Psoas muscle (tissue), 8 donors: ENCODE results near the gene AQR. TPM values are rescaled to one million over a fixed set of nuclear protein-coding genes. Genes with fewer than 3 reads are reported as not detected.
A peak's percentile ranks its signal among the peaks of the same experiment; 100 is the strongest.

Experiments
- ATAC-seq, 4 donors: fragments of 200-7000 bp; cut with Tn5 transposase; one replicate each; pipeline ENCODE4 v1.9.1; 2020; ENCODE audit warnings: moderate library complexity in 3 of 4, mild to moderate bottlenecking in 2 of 4
- DNase-seq, 2 donors: peaks; one replicate each; pipeline ENCODE4 v3.0.0-alpha.2; 2020
- H3K27ac ChIP-seq: fragments of 200-600 bp; one replicate; pipeline ENCODE4 v1.8.0; 2022
- H3K27me3 ChIP-seq, 3 donors: fragments of 200-600 bp in 1 of 3; one replicate each; pipeline versions ENCODE4 v1.6.1 to v1.8.0; 2013 to 2022; ENCODE audit warnings: low read length in 2 of 3, mild to moderate bottlenecking in 2 of 3, moderate library complexity in 1 of 3; ENCODE audit not compliant: insufficient read depth in 3 of 3
- H3K36me3 ChIP-seq, 2 donors: fragments of 200-600 bp in 1 of 2; one replicate each; pipeline versions ENCODE4 v1.6.1 to v1.8.0; 2013 to 2022; ENCODE audit warnings: low read depth in 1 of 2, mild to moderate bottlenecking in 1 of 2, moderate library complexity in 1 of 2; ENCODE audit not compliant: insufficient read depth in 1 of 2
- H3K4me1 ChIP-seq: fragments of 200-600 bp; one replicate; pipeline ENCODE4 v1.8.0; 2022
- H3K4me3 ChIP-seq: fragments of 200-600 bp; one replicate; pipeline ENCODE4 v1.8.0; 2022; ENCODE audit warnings: mild to moderate bottlenecking
- H3K9me3 ChIP-seq: fragments of 200-600 bp; one replicate; pipeline ENCODE4 v1.8.0; 2022
- CTCF ChIP-seq: fragments of 200-600 bp; IDR thresholded peaks from one replicate; pipeline ENCODE4 v1.8.0; 2022; ENCODE audit warnings: antibody characterized with exemption
- WGBS, 3 donors: extraction: QIAGEN DNeasy Blood & Tissue Kit; methylation state at CpG; one replicate each; pipeline versions ENCODE4 v1.1.6 to v1.1.7; 2013; 5-methylcytosine and 5-hydroxymethylcytosine counted together
- intact Hi-C, 2 donors: fragments of 100-400 bp; cut with DNase I; formaldehyde crosslinking; loops; one replicate each; pipeline versions ENCODE4 v1.11.0 to v1.14.2; 2022
- polyA plus RNA-seq, 3 donors: library from polyadenylated mRNA; stranded (reverse); fragments of 200-250 nt; gene quantifications; one replicate each; pipeline ENCODE4 v1.2.3, GENCODE V29; 2013
- total RNA-seq, 4 donors: library from RNA; stranded (reverse); fragmentation: NEBNext Ultra II Directional in 2 of 4; extraction: Animal tissue kit (Norgen Biotek cat#: 25700) in 2 of 4; gene quantifications; one replicate each; pipeline versions ENCODE4 v1.2.1 to v1.2.4, GENCODE V29; 2021 to 2023
- donor health status: healthy with polysubstance abuse.
- donor health status: DM: no; HTN: no; CAD: no; lungs with moderate emphysema.
- donor health status: Bipolar disorder and iron deficiency.
- donor health status: healthy.
- donor health status: DM: yes; HTN: yes; CAD: no.
- donor health status: DM: no; HTN: no; CAD: no.
- donor health status: DM: no; HTN: no; CAD: no.
- donor health status: DM: yes; HTN: yes; CAD: no.

The AQR gene
- total and polyA plus RNA-seq, 7 donors: 3.4 to 12.2 (median 8.4) TPM

DNA sequence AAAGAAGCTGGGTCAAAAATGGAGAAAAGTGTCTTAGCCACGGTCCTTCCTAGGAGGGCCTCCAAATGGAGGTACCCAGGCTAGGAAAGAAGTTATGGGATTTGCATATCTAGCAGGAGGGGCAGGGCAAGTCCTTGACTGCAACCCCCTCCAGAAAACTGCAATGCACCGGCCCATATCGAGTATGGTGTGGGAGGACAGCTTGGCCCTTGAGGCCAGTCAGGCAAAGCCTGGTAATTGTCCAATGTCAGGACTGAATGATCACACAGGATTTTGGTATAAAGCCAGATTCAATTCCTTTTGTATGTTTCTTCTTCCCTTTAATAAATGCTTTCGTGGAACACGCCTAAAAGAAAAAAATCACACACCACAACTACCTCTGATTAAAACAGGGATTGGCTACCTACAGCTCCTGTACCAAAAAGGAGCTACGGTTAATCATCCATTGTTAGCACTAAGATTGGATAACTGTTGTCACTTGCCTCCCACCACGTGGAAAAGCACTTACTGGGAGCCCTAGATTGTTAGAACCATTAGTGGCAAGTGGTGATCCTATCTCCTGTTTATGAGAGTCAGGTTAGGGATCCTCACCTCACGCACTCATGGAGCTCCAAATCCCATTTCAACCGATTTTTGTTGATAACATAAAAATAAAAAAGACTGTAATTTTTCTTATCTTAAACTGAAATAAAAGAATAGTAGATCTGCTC, 17.4 kb upstream of the AQR start:
- no peaks in the 10 kb centered on the region for H3K27me3 ChIP-seq
- no peak for ATAC-seq
- no peak for TF ChIP-seq CTCF
- H3K27ac ChIP-seq: peak overlapping the region; percentile 98
- H3K4me3 ChIP-seq: peak overlapping the region; percentile 90
- intact Hi-C loops: no loop called here
- no peaks in the 10 kb centered on the region for H3K9me3 ChIP-seq
- WGBS, 3 donors: 22 to 28% (median 27%) methylated on average over 9 of the region's 9 CpGs
- peaks cover 37% of the 10 kb centered on the region for H3K4me1 ChIP-seq
- peaks cover 4 to 38% of the 10 kb centered on the region in 2 donors for H3K36me3 ChIP-seq
- no peak for DNase-seq

GRCh38 chr15:34986326-34986725, 16.8 kb upstream of the AQR start:
- Histone ChIP-seq H3K9me3 (no peaks in the 10 kb centered on the region), H3K27me3 (no peaks in the 10 kb centered on the region), H3K36me3 (peaks cover 9 to 43% of the 10 kb centered on the region in 2 donors), H3K4me1 (peaks cover 37% of the 10 kb centered on the region), H3K27ac (peak overlapping the region; percentile 98), H3K4me3 (peak overlapping the region; percentile 90)
- ATAC-seq (no peak), DNase-seq (no peak)
- intact Hi-C loops: no loop called here
- 74 to 93% (median 77%) methylated on average over 1 of the region's 1 CpG for WGBS, 3 donors
- TF ChIP-seq CTCF: no peak

DNA sequence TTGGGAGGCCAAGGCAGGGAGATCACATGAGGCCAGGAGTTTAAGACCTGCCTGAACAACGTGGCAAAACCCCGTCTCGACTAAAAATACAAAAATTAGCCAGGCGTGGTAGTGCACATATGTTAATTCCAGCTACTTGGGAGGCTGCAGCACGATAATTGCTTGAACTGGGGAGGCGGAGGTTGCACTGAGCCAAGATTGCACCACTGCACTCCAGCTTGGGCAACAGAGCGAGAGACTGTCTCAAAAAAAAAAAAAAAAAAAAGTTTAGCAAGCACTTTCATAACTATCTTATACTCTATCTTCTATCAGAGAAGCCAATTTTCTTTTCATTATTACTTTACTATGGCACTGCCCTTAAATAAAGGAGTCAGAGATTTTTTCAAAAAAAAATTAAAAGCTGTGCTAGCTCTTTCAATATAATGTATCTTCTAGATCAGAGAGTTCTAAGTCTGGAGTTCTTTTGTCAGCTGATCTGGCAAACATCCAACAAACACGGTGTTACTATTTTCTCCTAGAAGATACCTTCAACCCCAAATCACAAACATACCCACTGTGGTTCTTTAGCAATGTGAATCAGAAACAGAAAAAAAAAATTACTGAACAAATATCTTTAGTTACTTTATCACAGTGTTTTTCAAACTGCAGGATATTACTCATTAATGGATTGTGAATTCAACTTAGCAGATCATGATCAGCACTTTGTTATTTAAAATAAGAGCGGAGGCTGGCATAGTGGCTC, 15.5 kb upstream of the AQR start:
- H3K27me3 ChIP-seq: no peaks in the 10 kb centered on the region
- ATAC-seq (peak in 2 of 4 donors; percentile 20 to 23), DNase-seq (peak; percentile 41 to 65)
- peaks cover 9 to 43% of the 10 kb centered on the region in 2 donors for H3K36me3 ChIP-seq
- intact Hi-C loops: no loop called here
- 59 to 74% (median 66%) methylated on average over 9 of the region's 9 CpGs for WGBS, 3 donors
- H3K27ac ChIP-seq: peak overlapping the region; percentile 59
- peaks cover 37% of the 10 kb centered on the region for H3K4me1 ChIP-seq
- H3K4me3 ChIP-seq: peak overlapping the region; percentile 90
- no peak for TF ChIP-seq CTCF
- H3K9me3 ChIP-seq: no peaks in the 10 kb centered on the region

DNA sequence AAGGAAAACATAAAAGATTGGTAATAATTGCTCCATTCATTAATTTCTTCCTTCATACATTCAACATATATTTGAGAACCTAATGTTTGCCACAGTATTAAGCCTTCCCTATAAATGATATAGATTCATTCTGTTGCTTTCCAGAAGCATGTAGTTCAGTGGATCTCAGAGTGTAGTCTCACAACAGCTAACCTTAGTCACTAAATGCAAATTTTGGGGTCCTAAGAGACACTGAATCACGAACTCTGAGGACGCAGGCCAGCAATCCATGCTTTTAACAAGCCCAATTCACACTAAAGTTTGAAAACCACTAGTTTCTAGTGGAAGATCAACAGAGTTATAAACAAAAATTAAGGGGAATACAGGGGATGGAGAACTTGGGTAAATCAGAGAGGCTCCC, 7.2 kb upstream of the AQR start:
- no peak for TF ChIP-seq CTCF
- H3K9me3 ChIP-seq: no peaks in the 10 kb centered on the region
- DNase-seq: no peak
- peaks cover 4 to 7% of the 10 kb centered on the region in 2 donors for H3K36me3 ChIP-seq
- 78 to 90% (median 85%) methylated on average over 2 of the region's 2 CpGs for WGBS, 3 donors
- no peaks in the 10 kb centered on the region for H3K4me1 ChIP-seq
- H3K27ac ChIP-seq: no peak overlapping the region
- H3K27me3 ChIP-seq: no peaks in the 10 kb centered on the region
- no peak overlapping the region for H3K4me3 ChIP-seq
- intact Hi-C loops: no loop called here
- ATAC-seq: no peak
